ENCODE results near the gene WASF2.

DNA sequence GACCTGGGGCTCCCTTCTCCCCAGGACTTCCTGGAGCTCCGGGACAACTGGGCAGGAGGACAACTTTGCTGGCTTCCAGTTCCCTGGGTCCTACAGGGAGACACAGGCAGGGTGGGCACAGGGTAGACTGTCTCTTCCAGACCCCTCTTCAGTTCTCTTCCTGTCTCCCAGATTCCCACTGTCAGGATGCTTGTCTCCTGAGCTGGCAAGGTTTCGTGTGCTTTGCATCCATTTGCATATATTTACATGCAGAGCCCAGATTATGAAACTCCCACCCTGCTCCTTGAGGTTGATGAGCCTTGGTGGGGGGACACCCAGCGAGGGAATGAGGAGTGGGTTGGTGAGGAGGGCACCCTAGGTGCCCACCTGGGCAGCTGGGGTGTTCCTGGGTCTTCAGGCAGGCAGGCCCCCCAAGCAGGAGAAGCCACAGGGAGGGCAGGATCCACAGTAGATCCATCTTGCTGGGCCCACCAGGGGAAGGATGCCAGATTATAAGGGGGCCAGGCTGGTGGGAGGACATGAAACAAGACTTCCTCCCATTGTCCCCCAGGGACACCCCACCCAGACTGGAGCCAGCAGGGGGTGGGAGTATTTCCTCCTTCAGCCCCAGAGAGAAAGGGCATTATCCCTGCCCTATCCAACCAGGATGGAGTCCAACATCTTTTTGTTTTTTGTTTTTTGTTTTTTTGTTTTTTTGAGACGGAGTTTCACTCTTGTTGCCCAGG lies 115.4 kb downstream of the WASF2 start, which contains the start of gene FCN3:
- TF ChIP-seq HDAC2 (IDR thresholded peaks at IDR 0.05; ENCODE audit: borderline replicate concordance in 1 of 2, low read depth in 2 of 2, low read length in 2 of 2), result no peak
- TF ChIP-seq, protein P1, sequence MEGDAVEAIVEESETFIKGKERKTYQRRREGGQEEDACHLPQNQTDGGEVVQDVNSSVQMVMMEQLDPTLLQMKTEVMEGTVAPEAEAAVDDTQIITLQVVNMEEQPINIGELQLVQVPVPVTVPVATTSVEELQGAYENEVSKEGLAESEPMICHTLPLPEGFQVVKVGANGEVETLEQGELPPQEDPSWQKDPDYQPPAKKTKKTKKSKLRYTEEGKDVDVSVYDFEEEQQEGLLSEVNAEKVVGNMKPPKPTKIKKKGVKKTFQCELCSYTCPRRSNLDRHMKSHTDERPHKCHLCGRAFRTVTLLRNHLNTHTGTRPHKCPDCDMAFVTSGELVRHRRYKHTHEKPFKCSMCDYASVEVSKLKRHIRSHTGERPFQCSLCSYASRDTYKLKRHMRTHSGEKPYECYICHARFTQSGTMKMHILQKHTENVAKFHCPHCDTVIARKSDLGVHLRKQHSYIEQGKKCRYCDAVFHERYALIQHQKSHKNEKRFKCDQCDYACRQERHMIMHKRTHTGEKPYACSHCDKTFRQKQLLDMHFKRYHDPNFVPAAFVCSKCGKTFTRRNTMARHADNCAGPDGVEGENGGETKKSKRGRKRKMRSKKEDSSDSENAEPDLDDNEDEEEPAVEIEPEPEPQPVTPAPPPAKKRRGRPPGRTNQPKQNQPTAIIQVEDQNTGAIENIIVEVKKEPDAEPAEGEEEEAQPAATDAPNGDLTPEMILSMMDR (IDR thresholded peaks at IDR 0.05; ENCODE audit: control extremely low read depth in 1 of 3, insufficient read depth in 1 of 3, low read depth in 1 of 3, low read length in 3 of 3), result no peak

Measured in H1 (cell line).